GM12878 (cell line): ENCODE results near the gene HPX.
A peak's percentile ranks its signal among the peaks of the same experiment; 100 is the strongest.

Experiments used
- BACH1 ChIP-seq: fragments of 450-650 bp; IDR thresholded peaks from 2 replicates; pipeline ENCODE4 v1.6.1; 2017; ENCODE audit warnings: mild to moderate bottlenecking, borderline replicate concordance
- POLR2A ChIP-seq: IDR thresholded peaks from 2 replicates; pipeline ENCODE4 v1.6.1; 2011; ENCODE audit warnings: low read depth, mild to moderate bottlenecking, low read length
- RBBP5 ChIP-seq: fragments of 200-600 bp; sonication (generic); conservative IDR thresholded peaks from 2 replicates; pipeline ENCODE4 v1.6.1; 2016
- RFX5 ChIP-seq: IDR thresholded peaks from 2 replicates; pipeline ENCODE4 v1.6.1; 2011; ENCODE audit warnings: low read depth, low read length, improper control_type of control experiment
- SUPT20H ChIP-seq: IDR thresholded peaks from 2 replicates; pipeline ENCODE4 v1.6.1; 2011; ENCODE audit warnings: low read depth, mild to moderate bottlenecking, low read length, moderate library complexity, borderline replicate concordance; ENCODE audit not compliant: control insufficient read depth
- TCF7 ChIP-seq: IDR thresholded peaks from 2 replicates; pipeline ENCODE4 v1.6.1; 2014; ENCODE audit warnings: antibody characterized with exemption, borderline replicate concordance
- ZNF274 ChIP-seq: IDR thresholded peaks from one replicate; pipeline ENCODE4 v1.8.0; 2011; ENCODE audit not compliant: insufficient read length, insufficient read depth
- TF ChIP-seq, protein P1 (sequence below): IDR thresholded peaks from 2 replicates; pipeline ENCODE4 v1.6.1; 2012; ENCODE audit warnings: low read depth, low read length, improper control_type of control experiment
- TF ChIP-seq, protein P2 (sequence below): IDR thresholded peaks from 2 replicates; pipeline ENCODE4 v1.6.1; 2011; ENCODE audit warnings: mild to moderate bottlenecking, low read depth, low read length, moderate library complexity; ENCODE audit not compliant: insufficient replicate concordance
- TF ChIP-seq, protein P3 (sequence below), 3 experiments: IDR thresholded peaks in 2 of 3; conservative IDR thresholded peaks in 1 of 3; 2 replicates each; pipeline ENCODE4 v1.5.1; 2011; ENCODE audit warnings: low read depth in 3 of 3, low read length in 3 of 3, mild to moderate bottlenecking in 3 of 3, control low read depth in 2 of 3, moderate library complexity in 2 of 3, inconsistent platforms in 1 of 3, mixed read lengths in 1 of 3; ENCODE audit not compliant: control insufficient read depth in 2 of 3, insufficient read depth in 1 of 3; ENCODE audit errors: extremely low read depth in 1 of 3
- TF ChIP-seq, protein P4 (sequence below): fragments of 150-350 bp; IDR thresholded peaks from 2 replicates; pipeline ENCODE4 v1.6.1; 2016; ENCODE audit warnings: low read depth, low read length

DNA sequence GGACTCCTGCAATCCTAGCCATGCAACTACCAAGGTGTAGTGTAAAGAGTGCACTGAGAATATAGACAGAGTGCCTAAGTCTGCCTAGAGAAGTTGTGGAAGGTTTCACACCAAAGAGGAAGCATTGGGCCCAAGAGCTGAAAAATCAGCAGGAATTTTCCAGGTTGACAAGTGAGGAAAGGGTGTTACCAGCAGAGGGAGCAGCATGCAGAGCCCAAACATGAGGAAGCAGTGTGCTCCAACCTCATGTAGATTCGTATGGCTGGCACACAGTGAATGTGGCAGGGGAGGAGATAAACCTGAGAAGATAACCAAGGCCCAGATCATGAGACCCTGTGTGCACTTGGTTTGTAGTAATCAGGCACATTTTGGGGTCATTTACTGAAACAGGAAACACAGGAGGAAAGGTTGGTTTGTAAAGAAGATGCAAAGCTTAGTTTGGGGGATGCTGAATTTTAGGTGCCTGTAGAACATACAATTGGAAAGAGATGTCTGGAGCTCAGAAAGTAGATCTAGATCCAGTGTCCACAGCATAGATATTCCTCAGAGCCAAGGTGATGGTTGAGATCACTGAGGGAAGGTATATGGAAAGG lies 1.7 kb downstream of the HPX start:
- TF ChIP-seq SUPT20H (no peak), BACH1 (no peak), RFX5 (no peak), RBBP5 (no peak), POLR2A (no peak), TCF7 (no peak), ZNF274 (no peak)
- TF ChIP-seq, protein P1, sequence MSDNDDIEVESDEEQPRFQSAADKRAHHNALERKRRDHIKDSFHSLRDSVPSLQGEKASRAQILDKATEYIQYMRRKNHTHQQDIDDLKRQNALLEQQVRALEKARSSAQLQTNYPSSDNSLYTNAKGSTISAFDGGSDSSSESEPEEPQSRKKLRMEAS = no peak
- TF ChIP-seq, protein P2, sequence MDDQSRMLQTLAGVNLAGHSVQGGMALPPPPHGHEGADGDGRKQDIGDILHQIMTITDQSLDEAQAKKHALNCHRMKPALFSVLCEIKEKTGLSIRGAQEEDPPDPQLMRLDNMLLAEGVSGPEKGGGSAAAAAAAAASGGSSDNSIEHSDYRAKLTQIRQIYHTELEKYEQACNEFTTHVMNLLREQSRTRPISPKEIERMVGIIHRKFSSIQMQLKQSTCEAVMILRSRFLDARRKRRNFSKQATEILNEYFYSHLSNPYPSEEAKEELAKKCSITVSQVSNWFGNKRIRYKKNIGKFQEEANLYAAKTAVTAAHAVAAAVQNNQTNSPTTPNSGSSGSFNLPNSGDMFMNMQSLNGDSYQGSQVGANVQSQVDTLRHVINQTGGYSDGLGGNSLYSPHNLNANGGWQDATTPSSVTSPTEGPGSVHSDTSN = no peak
- TF ChIP-seq, protein P3, sequence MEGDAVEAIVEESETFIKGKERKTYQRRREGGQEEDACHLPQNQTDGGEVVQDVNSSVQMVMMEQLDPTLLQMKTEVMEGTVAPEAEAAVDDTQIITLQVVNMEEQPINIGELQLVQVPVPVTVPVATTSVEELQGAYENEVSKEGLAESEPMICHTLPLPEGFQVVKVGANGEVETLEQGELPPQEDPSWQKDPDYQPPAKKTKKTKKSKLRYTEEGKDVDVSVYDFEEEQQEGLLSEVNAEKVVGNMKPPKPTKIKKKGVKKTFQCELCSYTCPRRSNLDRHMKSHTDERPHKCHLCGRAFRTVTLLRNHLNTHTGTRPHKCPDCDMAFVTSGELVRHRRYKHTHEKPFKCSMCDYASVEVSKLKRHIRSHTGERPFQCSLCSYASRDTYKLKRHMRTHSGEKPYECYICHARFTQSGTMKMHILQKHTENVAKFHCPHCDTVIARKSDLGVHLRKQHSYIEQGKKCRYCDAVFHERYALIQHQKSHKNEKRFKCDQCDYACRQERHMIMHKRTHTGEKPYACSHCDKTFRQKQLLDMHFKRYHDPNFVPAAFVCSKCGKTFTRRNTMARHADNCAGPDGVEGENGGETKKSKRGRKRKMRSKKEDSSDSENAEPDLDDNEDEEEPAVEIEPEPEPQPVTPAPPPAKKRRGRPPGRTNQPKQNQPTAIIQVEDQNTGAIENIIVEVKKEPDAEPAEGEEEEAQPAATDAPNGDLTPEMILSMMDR (IDR thresholded peaks at IDR 0.05 in 2 of 3, conservative IDR thresholded peaks at IDR 0.05 in 1 of 3; ENCODE audit: control insufficient read depth in 2 of 3, extremely low read depth in 1 of 3, insufficient read depth in 1 of 3, low read depth in 3 of 3, low read length in 3 of 3) = peak; percentile 56 to 66 (median 64); a peak in 5 of 6 replicates
- TF ChIP-seq, protein P4, sequence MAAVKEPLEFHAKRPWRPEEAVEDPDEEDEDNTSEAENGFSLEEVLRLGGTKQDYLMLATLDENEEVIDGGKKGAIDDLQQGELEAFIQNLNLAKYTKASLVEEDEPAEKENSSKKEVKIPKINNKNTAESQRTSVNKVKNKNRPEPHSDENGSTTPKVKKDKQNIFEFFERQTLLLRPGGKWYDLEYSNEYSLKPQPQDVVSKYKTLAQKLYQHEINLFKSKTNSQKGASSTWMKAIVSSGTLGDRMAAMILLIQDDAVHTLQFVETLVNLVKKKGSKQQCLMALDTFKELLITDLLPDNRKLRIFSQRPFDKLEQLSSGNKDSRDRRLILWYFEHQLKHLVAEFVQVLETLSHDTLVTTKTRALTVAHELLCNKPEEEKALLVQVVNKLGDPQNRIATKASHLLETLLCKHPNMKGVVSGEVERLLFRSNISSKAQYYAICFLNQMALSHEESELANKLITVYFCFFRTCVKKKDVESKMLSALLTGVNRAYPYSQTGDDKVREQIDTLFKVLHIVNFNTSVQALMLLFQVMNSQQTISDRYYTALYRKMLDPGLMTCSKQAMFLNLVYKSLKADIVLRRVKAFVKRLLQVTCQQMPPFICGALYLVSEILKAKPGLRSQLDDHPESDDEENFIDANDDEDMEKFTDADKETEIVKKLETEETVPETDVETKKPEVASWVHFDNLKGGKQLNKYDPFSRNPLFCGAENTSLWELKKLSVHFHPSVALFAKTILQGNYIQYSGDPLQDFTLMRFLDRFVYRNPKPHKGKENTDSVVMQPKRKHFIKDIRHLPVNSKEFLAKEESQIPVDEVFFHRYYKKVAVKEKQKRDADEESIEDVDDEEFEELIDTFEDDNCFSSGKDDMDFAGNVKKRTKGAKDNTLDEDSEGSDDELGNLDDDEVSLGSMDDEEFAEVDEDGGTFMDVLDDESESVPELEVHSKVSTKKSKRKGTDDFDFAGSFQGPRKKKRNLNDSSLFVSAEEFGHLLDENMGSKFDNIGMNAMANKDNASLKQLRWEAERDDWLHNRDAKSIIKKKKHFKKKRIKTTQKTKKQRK = no peak
